GM18526 (cell line): ENCODE results near the gene ZKSCAN2.
A peak's percentile ranks its signal among the peaks of the same experiment; 100 is the strongest.

Source experiments
- POLR2A ChIP-seq: IDR thresholded peaks from 3 replicates; pipeline ENCODE4 v1.6.1; 2011; ENCODE audit not compliant: insufficient read length; ENCODE audit errors: extremely low read depth

The ZKSCAN2 gene

GRCh38 chr16:25257470-25257955, at the start of gene ZKSCAN2:
TSS of gene ZKSCAN2 (minus strand) at chr16:25257845. CDS start at chr16:25257127, 718 bp downstream.
- peak; percentile 85 for TF ChIP-seq POLR2A

- no peak for TF ChIP-seq POLR2A
Observed at GRCh38 chr16:25299792-25300590, 42.3 kb upstream of the ZKSCAN2 start.

- TF ChIP-seq POLR2A = no peak
Observed at GRCh38 chr16:25298165-25298872, 40.7 kb upstream of the ZKSCAN2 start.

- TF ChIP-seq POLR2A = no peak
Observed at GRCh38 chr16:25297151-25297787, 39.6 kb upstream of the ZKSCAN2 start.

- no peak for TF ChIP-seq POLR2A
Observed at GRCh38 chr16:25291580-25291979, 33.9 kb upstream of the ZKSCAN2 start.

- TF ChIP-seq POLR2A = no peak
Observed at GRCh38 chr16:25289466-25289865, 31.8 kb upstream of the ZKSCAN2 start.

GRCh38 chr16:25279491-25279890, 21.8 kb upstream of the ZKSCAN2 start:
- no peak for TF ChIP-seq POLR2A

GRCh38 chr16:25271421-25271820, 13.8 kb upstream of the ZKSCAN2 start:
- TF ChIP-seq POLR2A = no peak

- no peak for TF ChIP-seq POLR2A
Observed at GRCh38 chr16:25270577-25270976, 12.9 kb upstream of the ZKSCAN2 start.

GRCh38 chr16:25269879-25270278, 12.2 kb upstream of the ZKSCAN2 start:
- TF ChIP-seq POLR2A = no peak

- TF ChIP-seq POLR2A = no peak
Observed at GRCh38 chr16:25265968-25266367, 8.3 kb upstream of the ZKSCAN2 start.

GRCh38 chr16:25264597-25264996, 7.0 kb upstream of the ZKSCAN2 start:
- TF ChIP-seq POLR2A = no peak

- TF ChIP-seq POLR2A = no peak
Observed at GRCh38 chr16:25260416-25260815, 2.8 kb upstream of the ZKSCAN2 start.

GRCh38 chr16:25258861-25259179, 1.2 kb upstream of the ZKSCAN2 start:
- TF ChIP-seq POLR2A = no peak

GRCh38 chr16:25257956-25258860, 563 bp upstream of the ZKSCAN2 start:
- TF ChIP-seq POLR2A = peak; percentile 85
